PC-3 (cell line): ENCODE data around the gene FKBP10. TPM values are rescaled to one million over a fixed set of nuclear protein-coding genes. Genes with fewer than 3 reads are reported as not detected.
A peak's percentile ranks its signal among the peaks of the same experiment; 100 is the strongest.

ENCODE experiments used
- ATAC-seq: fragments of 200-7000 bp; cut with Tn5 transposase; 2 replicates; pipeline ENCODE4 v1.9.1; 2020; ENCODE audit warnings: mild to moderate bottlenecking, moderate library complexity
- BruUV-seq: library from RNA; stranded (reverse); fragments of 400-500 nt; replicated peaks from 2 replicates; lab custom pipeline; 2021; lab: Mats Ljungman, UMichigan
- CTCF ChIA-PET: fragments of 300-600 bp; sonication (Branson Sonifier 250); formaldehyde crosslinking; loops from one replicate; lab custom pipeline; 2022; ENCODE audit warnings: antibody characterized with exemption; lab: Charles Lee
- POLR2A ChIA-PET: fragments of 300-600 bp; sonication (Branson Sonifier 250); formaldehyde crosslinking; loops from one replicate; lab custom pipeline; 2022; ENCODE audit warnings: antibody characterized with exemption; ENCODE audit not compliant: unreplicated experiment; lab: Charles Lee
- DNase-seq: peaks from one replicate; pipeline ENCODE4 v3.0.0-alpha.2; 2015
- H2AFZ ChIP-seq: fragments of 300-600 bp; sonication (generic); 2 replicates; pipeline ENCODE4 v1.6.0; 2016; ENCODE audit warnings: antibody characterized with exemption, low read length
- H3F3A ChIP-seq: fragments of 300-600 bp; sonication (generic); one replicate; pipeline ENCODE4 v1.6.0; 2017; ENCODE audit warnings: antibody characterized with exemption, low read length, control low read depth, mild to moderate bottlenecking; ENCODE audit not compliant: unreplicated experiment
- H3K27ac ChIP-seq: fragments of 300-600 bp; sonication (generic); 2 replicates; pipeline ENCODE4 v1.5.1; 2016; ENCODE audit warnings: mild to moderate bottlenecking, low read length
- H3K27me3 ChIP-seq: fragments of 300-600 bp; sonication (generic); 2 replicates; pipeline ENCODE4 v1.6.1; 2016; ENCODE audit warnings: low read length, mixed read lengths
- H3K36me3 ChIP-seq: fragments of 300-600 bp; sonication (generic); 2 replicates; pipeline ENCODE4 v1.6.1; 2016; ENCODE audit warnings: low read depth, mixed run types, low read length, mixed read lengths
- H3K4me1 ChIP-seq: fragments of 300-600 bp; sonication (generic); 2 replicates; pipeline ENCODE4 v1.5.1; 2016; ENCODE audit warnings: low read length; ENCODE audit not compliant: insufficient read depth
- H3K4me2 ChIP-seq: fragments of 300-600 bp; sonication (generic); 2 replicates; pipeline ENCODE4 v1.6.0; 2016; ENCODE audit warnings: low read length
- H3K4me3 ChIP-seq: fragments of 300-600 bp; sonication (generic); 2 replicates; pipeline ENCODE4 v1.5.1; 2016; ENCODE audit warnings: mild to moderate bottlenecking, low read length, mixed read lengths
- H3K79me2 ChIP-seq: fragments of 300-600 bp; sonication (generic); 2 replicates; pipeline ENCODE4 v1.6.1; 2017; ENCODE audit warnings: low read length, mixed read lengths
- H3K9ac ChIP-seq: fragments of 300-600 bp; sonication (generic); 2 replicates; pipeline ENCODE4 v1.6.0; 2016; ENCODE audit warnings: mild to moderate bottlenecking, low read length
- H3K9me2 ChIP-seq: fragments of 300-600 bp; sonication (generic); replicated peaks from 2 replicates; pipeline ENCODE4 v1.6.1; 2016; ENCODE audit warnings: mixed run types, low read length, mixed read lengths
- H3K9me3 ChIP-seq: fragments of 300-600 bp; sonication (generic); 2 replicates; pipeline ENCODE4 v1.6.1; 2016; ENCODE audit warnings: low read length, mixed read lengths
- H4K20me1 ChIP-seq: fragments of 300-600 bp; sonication (generic); 2 replicates; pipeline ENCODE4 v1.6.1; 2016; ENCODE audit warnings: low read length, mixed read lengths
- CTCF ChIP-seq: fragments of 300-600 bp; sonication (generic); conservative IDR thresholded peaks from 2 replicates; pipeline ENCODE4 v1.5.1; 2017; ENCODE audit warnings: antibody characterized with exemption, low read depth, mild to moderate bottlenecking, low read length
- EZH2 ChIP-seq: fragments of 300-600 bp; sonication (generic); IDR thresholded peaks from one replicate; pipeline ENCODE4 v1.6.1; 2017; ENCODE audit warnings: antibody characterized with exemption, mild to moderate bottlenecking, low read length; ENCODE audit not compliant: unreplicated experiment
- EZH2phosphoT487 ChIP-seq: fragments of 300-600 bp; sonication (generic); IDR thresholded peaks from 2 replicates; pipeline ENCODE4 v1.6.1; 2018; ENCODE audit warnings: mild to moderate bottlenecking, antibody characterized with exemption, low read length, borderline replicate concordance
- intact Hi-C: fragments of 100-400 bp; cut with micrococcal nuclease; formaldehyde crosslinking; loops from 2 replicates; pipeline ENCODE4 v1.9.0; 2023
- total RNA-seq: library from RNA; depleted of rRNA; stranded (reverse); fragments of >200 nt; gene quantifications from 2 replicates; pipeline ENCODE4 v1.2.3, GENCODE V29; 2014

Gene FKBP10
- total RNA-seq, 1 experiment from 2014 or later = 63.4 TPM

- H3K4me3 ChIP-seq = no peak overlapping the region
- H3K4me1 ChIP-seq = peaks cover 14% of the 10 kb centered on the region
- POLR2A ChIA-PET = no interaction called here
- H3K27me3 ChIP-seq = no peaks in the 10 kb centered on the region
- H3K36me3 ChIP-seq = no peaks in the 10 kb centered on the region
- DNase-seq = no peak
- no peak overlapping the region for H3K4me2 ChIP-seq
- TF ChIP-seq EZH2phosphoT487 (no peak), CTCF (no peak), EZH2 (no peak)
- no peak overlapping the region for H2AFZ ChIP-seq
- intact Hi-C loops = no loop called here
- no peaks in the 10 kb centered on the region for H3F3A ChIP-seq
- no peak for ATAC-seq
- peaks cover 28% of the 10 kb centered on the region for H3K79me2 ChIP-seq
- no peak overlapping the region for H3K27ac ChIP-seq
- no peaks in the 10 kb centered on the region for H3K9me2 ChIP-seq
- H3K9ac ChIP-seq = no peak overlapping the region
- no peaks in the 10 kb centered on the region for H3K9me3 ChIP-seq
- no TSS peak for BruUV-seq
- no peaks in the 10 kb centered on the region for H4K20me1 ChIP-seq
- CTCF ChIA-PET = no interaction called here
These were observed 5.9 kb upstream of the FKBP10 start for GRCh38 chr17:41806685-41807445.

GRCh38 chr17:41810659-41811548 lies 1.9 kb upstream of the FKBP10 start:
- Histone ChIP-seq H4K20me1 (no peaks in the 10 kb centered on the region), H3K9me3 (no peaks in the 10 kb centered on the region), H3K4me3 (peak overlapping the region; percentile 85), H3K9ac (peak overlapping the region; percentile 83), H3F3A (no peaks in the 10 kb centered on the region), H3K79me2 (peaks cover 49% of the 10 kb centered on the region), H2AFZ (peak overlapping the region; percentile 88; the same call in 1 of the 2 replicates), H3K9me2 (no peaks in the 10 kb centered on the region), H3K27ac (peak overlapping the region; percentile 65), H3K27me3 (no peaks in the 10 kb centered on the region), H3K4me1 (peaks cover 27% of the 10 kb centered on the region), H3K4me2 (peak overlapping the region; percentile 99), H3K36me3 (no peaks in the 10 kb centered on the region)
- ChIA-PET POLR2A (no interaction called here), CTCF (interaction anchor here (0.5 to 0.6 kb wide), 2 partner anchors 26 to 948 kb away, joined by 3 read pairs; no protein-coding TSS in a partner anchor)
- TF ChIP-seq CTCF (no peak), EZH2phosphoT487 (no peak), EZH2 (no peak)
- DNase-seq (no peak), ATAC-seq (peak; percentile 6)
- BruUV-seq = TSS peak; percentile 37
- intact Hi-C loops = no loop called here
